Measurements from ENCODE around the gene TTC4.

DNA sequence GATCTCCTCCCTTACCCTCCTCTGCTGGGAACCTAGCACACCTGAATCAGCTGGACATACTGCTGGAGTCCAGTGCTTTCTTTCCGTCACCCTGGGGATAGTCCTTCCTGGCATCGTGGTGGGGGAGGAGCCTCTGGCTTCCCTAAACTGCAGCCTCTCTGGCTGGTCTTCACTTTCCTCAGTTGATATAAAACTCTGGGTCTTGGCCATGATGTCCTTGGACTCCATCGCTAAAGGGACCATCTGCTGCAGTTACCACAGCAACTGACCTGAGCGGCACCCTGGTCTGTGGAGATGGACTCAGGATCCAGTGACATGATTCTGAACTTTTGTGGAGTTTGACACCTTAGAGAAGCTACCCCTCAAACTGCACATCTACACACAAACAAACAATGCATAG lies 25.9 kb downstream of the TTC4 start:
- TF ChIP-seq EP300 (conservative IDR thresholded peaks at IDR 0.05; ENCODE audit: poor library complexity, severe bottlenecking), result no peak
- TF ChIP-seq SMC3 (conservative IDR thresholded peaks at IDR 0.05; ENCODE audit: poor library complexity), result no peak
- TF ChIP-seq, protein P1, sequence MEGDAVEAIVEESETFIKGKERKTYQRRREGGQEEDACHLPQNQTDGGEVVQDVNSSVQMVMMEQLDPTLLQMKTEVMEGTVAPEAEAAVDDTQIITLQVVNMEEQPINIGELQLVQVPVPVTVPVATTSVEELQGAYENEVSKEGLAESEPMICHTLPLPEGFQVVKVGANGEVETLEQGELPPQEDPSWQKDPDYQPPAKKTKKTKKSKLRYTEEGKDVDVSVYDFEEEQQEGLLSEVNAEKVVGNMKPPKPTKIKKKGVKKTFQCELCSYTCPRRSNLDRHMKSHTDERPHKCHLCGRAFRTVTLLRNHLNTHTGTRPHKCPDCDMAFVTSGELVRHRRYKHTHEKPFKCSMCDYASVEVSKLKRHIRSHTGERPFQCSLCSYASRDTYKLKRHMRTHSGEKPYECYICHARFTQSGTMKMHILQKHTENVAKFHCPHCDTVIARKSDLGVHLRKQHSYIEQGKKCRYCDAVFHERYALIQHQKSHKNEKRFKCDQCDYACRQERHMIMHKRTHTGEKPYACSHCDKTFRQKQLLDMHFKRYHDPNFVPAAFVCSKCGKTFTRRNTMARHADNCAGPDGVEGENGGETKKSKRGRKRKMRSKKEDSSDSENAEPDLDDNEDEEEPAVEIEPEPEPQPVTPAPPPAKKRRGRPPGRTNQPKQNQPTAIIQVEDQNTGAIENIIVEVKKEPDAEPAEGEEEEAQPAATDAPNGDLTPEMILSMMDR (IDR thresholded peaks at IDR 0.05; ENCODE audit: poor library complexity, severe bottlenecking), result no peak
- no peak for TF ChIP-seq TAF1 (IDR thresholded peaks at IDR 0.05; ENCODE audit: low read depth)
- TF ChIP-seq POLR2AphosphoS5 (IDR thresholded peaks at IDR 0.05), result no peak
